Stimulated activated CD8-positive, alpha-beta memory T cell treated with anti-CD3 and anti-CD28 coated beads, Interleukin-2, amount 100 ng/mL, for 48 hours (primary cell): ENCODE results near the gene H6PD.

Experiments
- DNase-seq, 2 donors: peaks; one replicate each; pipeline ENCODE4 v3.0.0-alpha.2; 2020; ENCODE audit warnings: low read depth in 2 of 2

Gene H6PD

DNA sequence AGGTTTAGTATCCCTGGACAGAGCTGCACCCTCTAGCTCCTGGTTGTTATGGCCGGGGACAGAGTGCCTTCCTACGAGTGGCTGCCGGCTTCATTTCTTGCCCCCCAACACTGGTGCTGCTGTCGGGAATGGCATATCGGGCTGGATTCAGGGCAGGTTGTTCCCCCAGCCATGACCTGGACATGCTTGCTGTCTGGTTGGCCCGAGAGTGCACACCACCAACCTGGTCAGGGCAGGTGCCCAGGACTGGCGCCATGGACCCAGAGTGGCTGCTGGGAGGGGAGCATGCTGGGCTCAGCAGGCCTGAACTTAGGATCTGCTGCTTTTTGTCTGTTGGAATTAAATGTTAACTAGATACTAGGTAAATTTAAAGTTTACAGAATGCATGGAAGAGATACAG is 21.8 kb downstream of the H6PD start:
- DNase-seq: no peak

DNA sequence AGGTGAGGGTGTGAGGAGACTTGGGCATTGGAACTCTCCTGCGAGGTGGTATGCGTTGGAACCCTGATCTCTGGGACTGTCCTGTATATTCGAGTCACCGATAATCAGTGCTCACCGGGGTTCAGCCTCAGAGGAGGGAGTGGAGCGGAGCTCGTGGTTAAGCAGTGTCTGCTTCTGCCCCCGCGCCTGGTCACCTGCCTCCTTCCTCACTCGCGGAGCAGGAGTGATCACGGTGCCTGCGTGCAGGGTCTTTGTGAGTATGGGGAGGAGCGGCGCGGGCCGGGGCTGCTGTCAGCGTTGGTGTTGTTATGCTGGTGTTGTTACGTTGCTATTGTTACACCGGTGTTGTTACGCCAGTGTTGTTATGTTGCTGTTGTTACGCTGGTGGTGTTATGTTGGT is 23.3 kb downstream of the H6PD start:
- no peak for DNase-seq

DNA sequence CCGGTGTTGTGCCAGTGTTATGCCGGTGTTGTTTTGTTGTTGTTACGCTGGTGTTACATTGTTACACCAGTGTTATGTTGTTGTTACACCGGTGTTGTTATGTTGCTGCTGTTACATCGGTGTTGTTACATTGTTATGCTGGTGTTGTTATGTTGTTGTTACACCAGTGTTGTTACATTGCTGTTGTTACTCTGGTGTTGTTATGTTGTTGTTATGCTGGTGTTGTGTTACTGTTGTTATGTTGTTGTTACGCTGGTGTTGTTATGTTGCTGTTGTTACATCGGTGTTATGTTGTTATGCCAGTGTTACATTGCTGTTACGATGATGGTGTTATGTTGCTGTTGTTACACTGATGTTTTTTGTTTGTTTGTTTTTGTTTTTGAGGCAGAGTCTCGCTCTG is 24.1 kb downstream of the H6PD start:
- DNase-seq: no peak

DNA sequence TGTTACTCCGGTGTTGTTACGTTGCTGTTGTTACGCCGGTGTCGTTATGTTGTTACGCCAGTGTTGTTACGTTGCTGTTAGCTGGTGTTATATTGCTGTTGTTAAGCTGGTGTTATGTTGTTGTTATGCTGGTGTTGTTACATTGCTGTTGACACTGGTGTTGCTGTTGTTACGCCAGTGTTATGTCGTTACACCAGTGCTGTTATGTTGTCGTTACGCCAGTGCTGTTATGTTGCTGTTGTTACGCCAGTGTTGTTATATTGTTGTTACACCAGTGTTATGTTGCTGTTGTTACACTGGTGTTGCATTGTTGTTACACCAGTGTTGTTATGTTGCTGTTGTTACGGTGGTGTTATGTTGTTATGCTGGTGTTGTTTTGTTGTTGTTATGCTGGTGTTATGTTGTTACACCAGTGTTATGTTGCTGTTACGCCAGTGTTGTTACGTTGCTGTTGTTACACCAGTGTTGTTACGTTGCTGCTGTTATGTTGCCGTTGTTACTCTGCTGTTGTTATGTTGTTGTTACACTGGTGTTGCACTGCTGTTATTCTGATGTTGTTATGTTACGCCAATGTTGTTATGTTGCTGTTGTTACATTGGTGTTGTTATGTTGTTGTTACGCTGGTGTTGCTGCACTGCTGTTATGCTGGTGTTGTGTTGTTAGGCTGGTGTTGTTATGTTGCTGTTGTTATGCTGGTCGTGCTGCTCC is 25.6 kb downstream of the H6PD start:
- no peak for DNase-seq

DNA sequence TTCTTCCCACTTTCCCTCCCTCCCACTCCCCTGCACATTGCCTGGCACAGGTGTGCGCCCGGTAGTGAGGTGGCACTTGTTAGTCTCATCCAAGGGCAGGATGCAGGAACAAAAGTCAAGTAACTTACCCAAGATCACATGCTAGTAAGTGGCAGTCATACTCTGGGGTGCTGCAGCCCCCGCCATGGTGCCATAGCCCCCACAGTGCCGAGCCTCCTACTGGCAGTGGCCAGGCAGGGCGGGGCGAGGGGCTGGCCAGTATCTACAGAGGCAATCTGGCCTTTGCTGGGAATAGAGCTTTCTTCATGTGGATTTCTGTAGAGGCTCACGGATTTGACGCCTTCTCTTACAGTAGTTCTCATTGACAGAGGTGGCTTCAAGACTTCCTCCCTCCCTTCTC is 26.9 kb downstream of the H6PD start:
- DNase-seq: no peak

DNA sequence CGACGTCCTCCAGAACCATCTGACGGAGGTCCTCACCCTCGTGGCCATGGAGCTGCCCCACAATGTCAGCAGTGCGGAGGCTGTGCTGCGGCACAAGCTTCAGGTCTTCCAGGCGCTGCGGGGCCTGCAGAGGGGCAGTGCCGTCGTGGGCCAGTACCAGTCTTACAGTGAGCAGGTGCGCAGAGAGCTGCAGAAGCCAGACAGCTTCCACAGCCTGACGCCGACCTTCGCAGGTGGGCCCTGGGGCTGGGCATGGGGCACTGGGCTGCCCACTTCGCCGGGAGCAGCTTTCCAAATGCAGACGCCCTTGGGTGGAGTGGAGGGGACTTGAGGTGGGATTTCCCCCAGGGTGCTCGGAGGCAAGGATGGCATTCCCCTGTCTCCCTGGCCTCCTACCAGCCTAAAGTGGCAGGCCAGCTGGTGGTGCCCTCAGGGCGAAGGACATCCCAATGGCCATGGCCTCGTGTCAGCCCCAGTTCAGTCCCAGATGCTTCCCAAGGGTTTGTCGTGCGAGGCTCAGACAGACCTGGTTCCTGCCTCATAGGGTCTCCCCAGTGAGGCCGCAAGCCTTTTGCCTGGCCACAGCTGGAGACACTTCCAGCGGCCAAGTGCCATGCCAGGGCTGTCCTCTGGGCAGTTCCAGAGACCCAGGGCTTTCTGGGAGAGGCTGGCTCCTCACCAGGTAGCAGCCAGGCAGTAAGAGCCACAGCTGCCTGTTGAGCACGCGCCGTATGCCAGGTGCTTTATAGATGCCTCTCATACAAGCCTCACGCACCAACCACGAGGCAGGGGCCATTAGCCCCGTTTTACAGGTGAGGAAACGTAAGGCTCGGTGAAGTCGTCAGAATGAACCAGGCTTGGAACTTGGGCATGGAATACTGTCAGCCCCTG is 27.8 kb downstream of the H6PD start:
- no peak for DNase-seq

DNA sequence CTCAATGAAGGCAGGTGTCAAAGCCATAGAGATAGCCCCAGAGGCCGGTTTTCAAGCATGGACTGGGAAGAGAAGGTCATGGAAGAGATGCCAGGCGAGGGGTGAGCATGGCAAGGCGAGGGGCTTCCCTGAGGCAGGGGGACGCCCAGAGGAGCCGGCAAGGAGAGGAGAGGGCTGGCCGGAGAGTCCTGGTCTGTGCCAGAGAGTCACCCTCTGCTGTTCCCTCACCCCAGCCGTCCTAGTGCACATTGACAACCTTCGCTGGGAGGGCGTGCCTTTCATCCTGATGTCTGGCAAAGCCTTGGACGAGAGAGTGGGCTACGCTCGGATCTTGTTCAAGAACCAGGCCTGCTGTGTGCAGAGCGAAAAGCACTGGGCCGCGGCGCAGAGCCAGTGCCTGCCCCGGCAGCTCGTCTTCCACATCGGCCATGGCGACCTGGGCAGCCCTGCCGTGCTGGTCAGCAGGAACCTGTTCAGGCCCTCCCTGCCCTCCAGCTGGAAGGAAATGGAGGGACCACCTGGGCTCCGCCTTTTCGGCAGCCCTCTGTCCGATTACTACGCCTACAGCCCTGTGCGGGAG is 28.8 kb downstream of the H6PD start:
- DNase-seq: no peak

DNA sequence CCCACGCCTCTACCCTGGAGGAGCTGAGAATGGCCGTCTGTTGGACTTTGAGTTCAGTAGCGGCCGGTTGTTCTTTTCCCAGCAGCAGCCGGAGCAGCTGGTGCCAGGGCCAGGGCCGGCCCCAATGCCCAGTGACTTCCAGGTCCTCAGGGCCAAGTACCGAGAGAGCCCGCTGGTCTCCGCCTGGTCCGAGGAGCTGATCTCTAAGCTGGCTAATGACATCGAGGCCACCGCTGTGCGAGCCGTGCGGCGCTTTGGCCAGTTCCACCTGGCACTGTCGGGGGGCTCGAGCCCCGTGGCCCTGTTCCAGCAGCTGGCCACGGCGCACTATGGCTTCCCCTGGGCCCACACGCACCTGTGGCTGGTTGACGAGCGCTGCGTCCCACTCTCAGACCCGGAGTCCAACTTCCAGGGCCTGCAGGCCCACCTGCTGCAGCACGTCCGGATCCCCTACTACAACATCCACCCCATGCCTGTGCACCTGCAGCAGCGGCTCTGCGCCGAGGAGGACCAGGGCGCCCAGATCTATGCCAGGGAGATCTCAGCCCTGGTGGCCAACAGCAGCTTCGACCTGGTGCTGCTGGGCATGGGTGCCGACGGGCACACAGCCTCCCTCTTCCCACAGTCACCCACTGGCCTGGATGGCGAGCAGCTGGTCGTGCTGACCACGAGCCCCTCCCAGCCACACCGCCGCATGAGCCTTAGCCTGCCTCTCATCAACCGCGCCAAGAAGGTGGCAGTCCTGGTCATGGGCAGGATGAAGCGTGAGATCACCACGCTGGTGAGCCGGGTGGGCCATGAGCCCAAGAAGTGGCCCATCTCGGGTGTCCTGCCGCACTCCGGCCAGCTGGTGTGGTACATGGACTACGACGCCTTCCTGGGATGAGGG is 29.7 kb downstream of the H6PD start:
- no peak for DNase-seq

DNA sequence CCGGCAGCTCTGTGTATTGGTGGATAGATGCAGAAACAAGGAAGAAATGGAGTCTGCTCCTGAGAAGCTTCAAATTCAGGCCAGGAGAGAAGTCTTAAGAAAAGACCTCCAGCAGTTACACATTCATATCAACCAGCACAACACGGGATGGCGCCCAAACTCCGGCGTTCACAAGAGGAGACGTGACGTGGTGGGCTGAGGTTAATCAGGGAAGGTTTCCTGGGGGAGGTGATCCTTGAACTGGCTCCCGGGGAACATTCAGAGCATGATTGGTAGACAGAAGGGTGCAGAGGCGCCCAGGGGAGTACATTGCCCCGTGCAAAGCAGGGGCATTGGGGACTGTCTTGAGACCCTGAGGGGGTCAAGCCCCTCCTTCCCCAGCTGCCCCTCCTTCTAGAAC is 30.5 kb downstream of the H6PD start:
- DNase-seq: no peak

DNA sequence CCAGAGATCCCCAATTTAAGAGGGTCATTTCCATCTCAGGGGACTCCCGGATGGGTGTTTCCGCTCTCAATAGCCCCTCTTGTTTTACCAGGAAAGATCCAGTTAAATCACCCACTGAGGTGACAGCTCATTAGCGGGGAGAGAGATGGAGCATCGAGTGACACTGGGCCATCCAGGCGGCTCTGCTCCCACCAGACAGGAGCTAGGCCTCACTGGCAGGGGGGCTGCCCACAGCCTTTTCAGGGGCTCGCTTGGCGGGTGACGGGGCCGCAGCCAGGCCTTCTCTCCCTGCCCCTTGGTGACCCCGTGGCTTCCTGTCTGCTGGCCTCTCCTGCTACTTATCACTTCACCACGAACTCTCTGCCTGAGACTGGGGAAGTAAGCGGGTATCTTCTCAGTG is 31.4 kb downstream of the H6PD start:
- no peak for DNase-seq

DNA sequence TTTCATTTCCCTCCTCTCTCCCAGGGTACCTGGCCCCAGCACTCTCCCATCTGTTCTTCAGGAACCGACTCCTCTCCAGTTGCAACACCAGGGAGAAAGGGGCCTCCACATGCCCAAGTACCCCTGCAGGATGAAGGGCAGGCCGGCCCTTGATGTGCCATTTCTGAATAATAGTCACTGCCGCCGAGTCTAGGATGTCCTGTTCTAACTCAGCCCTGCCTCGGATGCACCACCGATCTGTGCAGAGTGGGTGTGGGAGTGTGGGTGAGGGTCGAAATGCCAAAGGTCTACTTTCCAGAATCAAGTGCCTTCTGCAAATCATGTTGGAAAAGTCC is 32.7 kb downstream of the H6PD start:
- DNase-seq: no peak

DNA sequence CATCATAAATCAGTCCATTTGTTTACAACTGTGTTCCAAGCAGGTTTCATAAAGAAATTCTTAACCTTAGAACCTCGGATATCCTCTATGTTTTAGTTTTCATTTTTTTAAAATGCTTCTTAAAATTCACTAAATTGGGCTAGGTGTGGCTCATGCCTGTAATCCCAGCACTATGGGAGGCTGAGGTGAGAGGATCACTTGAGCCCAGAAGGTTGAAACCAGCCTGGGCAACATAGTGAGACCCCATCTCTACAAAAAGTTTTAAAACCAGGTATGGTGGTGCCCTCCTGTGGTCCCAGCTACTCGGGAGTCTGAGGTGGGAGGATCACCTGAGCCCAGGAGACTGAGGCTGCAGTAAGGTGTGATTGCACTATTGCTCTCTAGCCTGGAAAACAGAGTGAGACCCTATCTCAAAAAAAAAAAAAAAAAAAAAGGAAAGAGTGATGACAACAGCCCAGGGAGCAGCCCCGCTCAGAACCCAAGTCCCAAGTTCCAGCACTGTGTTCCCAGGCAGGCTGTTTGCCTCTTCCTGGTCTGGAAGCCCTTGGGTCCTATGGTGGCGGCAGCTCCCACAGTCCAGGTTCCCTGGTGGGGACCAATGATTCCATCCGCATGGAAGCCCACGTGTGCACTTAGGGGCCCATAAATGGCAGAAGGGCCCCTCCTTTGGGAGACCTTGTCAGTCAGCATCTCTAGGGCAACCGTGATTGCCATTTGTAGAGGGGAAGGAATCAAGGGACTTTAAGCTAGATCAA is 33.4 kb downstream of the H6PD start:
- DNase-seq: no peak

DNA sequence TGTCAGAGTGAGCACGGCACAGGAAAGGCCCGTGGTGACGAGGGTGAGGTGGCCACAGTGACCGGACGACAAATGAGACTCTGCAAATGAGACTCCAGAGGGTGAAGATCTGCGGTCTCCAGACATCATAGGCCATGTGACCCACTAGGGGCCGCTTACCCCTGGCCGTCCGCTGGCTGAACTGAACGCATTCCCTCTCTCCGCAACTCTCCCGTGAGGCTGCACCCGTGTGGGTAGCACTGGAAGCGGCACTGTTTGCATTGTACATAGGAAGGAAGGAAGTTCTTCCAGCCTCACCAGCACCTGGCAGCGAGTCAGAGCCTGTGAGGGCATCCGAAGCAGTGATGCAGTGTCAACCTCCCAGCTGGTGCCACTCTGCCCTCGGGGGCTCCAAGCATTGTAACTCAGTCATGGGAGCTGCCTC is 34.5 kb downstream of the H6PD start:
- no peak for DNase-seq

DNA sequence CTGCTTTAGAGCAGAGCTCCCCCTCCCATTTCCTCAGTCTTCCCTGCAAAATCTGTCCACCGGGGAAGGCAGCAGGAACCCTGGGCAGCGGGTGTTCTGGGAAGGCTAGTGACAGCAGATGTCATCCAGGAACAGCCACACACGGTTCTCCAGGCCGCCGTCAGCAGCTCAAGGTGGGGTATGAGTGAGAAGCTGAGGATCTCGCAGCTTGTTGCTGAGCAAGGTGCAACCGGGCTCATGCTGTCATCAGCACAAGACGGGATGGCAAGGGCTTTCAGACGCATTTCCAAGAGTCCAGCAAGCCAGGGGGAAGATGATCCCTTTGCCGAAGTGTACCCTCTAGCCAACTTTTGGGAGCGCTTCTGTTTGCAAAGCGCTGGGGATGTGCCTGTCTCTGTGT is 35.1 kb downstream of the H6PD start:
- no peak for DNase-seq

DNA sequence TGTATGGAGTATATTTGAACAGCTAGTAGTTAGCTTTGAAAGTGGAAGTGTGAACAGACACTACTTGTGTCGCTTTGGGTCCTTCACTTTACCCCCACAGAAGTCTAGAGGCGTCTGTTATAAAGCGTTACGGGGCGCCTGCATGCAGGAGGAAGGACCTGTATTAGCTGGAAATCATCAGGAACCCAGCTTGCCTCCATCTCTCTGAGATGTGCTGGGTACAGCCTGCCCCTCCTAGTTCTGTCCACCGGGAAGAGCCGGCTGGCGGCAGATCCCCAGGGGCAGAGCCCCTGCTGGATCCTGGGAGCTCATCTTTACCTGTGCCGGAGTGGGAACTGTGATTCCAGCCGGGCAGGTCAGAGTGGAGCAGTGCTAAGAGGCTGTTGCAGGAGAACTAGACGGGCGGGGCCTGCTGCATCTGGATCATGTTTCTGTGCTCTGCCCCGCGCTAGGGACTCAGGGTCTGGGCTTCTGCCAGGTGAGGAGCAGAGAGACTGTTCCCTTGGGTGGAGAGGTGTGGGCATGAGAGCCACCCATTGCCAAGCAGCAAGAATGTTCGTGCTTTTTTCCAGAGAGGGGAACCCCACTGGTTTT is 35.8 kb downstream of the H6PD start:
- no peak for DNase-seq

DNA sequence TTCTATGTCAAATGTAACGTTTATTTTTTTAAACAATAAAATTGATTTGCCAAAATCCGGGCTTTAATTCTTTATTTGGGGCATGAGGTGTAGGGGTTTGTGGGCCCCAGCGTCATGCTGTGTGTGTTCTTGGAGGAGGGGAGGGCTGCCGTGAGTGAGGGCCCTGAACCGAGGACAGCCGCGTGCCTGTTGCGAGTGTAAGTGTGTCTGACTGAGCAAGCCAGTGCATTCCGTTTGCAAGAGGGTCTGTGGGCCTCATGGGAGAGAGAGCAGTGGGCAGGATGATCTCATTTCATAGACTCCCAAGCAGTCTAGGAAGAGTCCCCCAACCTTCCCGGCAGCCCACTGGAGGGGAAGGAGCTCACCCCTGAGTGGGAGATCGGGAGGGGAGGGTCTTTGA is 36.7 kb downstream of the H6PD start:
- no peak for DNase-seq

DNA sequence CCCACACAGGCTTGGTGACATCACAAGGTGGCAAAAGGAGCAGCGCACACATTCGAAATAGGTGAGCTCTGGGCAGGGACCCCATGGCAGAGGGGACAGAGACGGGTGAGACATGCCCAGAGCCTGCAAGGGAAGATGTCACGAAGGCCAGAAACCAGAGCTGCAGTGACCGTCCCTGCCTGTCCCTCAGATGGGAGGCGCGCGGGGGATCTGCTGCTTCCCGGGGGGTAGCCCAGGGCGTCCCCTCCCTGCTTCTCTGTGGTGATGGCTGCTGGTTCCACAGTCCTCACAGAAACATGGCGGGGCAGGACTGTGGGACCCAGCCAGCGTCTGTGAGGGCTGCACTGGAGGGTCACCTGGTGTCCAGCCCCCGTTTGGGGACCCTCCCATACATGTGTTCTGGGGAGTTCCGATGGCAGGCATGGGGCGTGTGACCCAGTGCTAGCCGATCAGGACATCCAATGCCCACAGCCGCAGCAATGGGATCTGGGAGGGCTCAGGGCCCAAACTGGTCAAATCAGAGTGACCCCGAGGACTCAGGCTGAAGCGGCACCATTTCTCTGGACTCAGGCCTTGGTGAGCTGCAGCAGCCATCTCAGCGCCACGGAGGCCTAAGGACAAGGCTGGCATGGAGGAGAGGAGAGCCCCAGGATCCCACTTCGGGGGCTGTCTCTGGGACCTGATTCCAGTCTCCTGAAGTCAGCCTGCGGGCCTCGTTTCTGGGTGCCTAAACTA is 37.5 kb downstream of the H6PD start:
- no peak for DNase-seq

DNA sequence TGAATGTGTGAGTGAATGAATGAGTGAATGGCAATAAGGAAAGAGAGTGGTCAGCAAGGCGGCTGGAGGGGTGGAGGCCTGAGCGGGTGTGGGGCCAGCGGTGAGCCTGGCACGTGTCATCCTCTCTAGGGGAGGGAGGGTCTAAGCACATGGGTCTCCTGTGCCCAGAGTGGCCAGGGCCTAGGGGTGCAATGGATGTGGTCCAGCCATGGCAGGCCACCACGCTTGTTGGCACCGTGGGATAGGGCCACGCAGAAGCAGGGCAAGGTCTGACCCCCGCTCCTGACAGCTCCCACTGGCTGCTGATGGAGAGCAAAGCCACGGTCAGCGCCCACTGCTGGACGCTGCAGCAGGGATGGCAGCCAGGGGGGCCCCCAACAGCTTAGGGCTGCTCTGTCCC is 38.6 kb downstream of the H6PD start:
- no peak for DNase-seq

DNA sequence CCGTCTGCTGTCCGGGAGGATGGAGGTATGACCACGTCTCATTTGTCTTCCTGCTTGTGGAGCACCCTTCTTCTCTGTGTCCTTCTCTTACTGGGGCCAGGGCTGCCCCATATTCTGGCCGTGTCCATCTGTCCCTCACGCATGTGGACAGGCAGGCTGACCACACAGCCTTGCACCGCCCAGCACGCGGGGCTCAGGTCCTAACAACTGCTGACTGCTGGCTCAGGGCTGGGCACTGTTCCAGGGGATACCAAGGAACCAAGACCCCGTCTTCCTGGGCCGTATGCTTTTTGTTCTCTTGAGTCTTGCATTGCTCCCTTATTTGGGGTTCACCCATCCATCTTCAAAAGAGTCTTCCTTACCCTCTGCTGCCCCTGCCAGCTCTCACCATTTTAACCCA is 40.6 kb downstream of the H6PD start:
- DNase-seq: no peak

DNA sequence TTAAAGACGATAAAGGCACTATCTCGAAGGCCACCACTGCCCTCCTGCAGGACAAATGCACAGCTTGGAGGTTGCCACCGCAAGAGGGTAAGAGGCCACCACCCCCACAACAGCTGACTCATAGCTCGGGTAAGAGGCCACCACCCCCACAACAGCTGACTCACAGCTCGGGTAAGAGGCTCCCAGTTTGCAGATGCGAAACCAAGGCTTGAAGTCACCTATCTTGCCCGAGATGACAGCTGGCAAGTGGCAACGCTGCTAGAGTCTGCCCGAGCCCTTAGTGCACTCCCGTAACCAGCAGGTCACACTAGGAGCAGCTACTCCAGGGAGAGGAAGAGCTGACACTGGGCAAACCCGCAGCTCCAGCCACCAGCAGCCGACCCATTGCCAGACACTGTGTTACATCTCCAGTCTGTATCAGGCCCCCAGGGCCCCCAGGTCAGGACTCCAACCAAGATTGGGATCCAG is 41.0 kb downstream of the H6PD start:
- DNase-seq: peak; percentile 46 to 82
